Activated CD8-positive, alpha-beta T cell treated with anti-CD3 and anti-CD28 coated beads for 36 hours (primary cell): Measurements from ENCODE around the gene MACROH2A1. TPM values are rescaled to one million over a fixed set of nuclear protein-coding genes. Genes with fewer than 3 reads are reported as not detected.

Experiments
- ATAC-seq: fragments of 200-7000 bp; cut with Tn5 transposase; one replicate; pipeline ENCODE4 v1.10.0; 2021; ENCODE audit warnings: mild to moderate bottlenecking, moderate library complexity
- CTCF ChIA-PET: fragments of 350-600 bp; sonication (Branson Sonifier 250); formaldehyde crosslinking; loops from one replicate; lab custom pipeline; 2021; ENCODE audit warnings: antibody characterized with exemption; lab: Charles Lee
- POLR2A ChIA-PET: fragments of 350-600 bp; sonication (Branson Sonifier 250); formaldehyde crosslinking; loops from one replicate; lab custom pipeline; 2021; ENCODE audit warnings: antibody characterized with exemption; lab: Charles Lee
- DNase-seq: peaks from one replicate; pipeline ENCODE4 v3.0.0-alpha.2; 2020
- H3K27ac Mint-ChIP-seq: one replicate; pipeline ENCODE4 v1.8.0; 2021; ENCODE audit warnings: mild to moderate bottlenecking, mixed read lengths
- H3K27me3 Mint-ChIP-seq: one replicate; pipeline ENCODE4 v1.8.0; 2021; ENCODE audit warnings: mixed read lengths
- H3K36me3 Mint-ChIP-seq: one replicate; pipeline ENCODE4 v1.8.0; 2021; ENCODE audit warnings: low read depth, mixed read lengths
- H3K4me1 Mint-ChIP-seq: one replicate; pipeline ENCODE4 v1.8.0; 2021; ENCODE audit warnings: low read depth, mixed read lengths
- H3K4me3 Mint-ChIP-seq: one replicate; pipeline ENCODE4 v1.8.0; 2021; ENCODE audit warnings: mild to moderate bottlenecking, moderate library complexity, mixed read lengths
- H3K9me3 Mint-ChIP-seq: one replicate; pipeline ENCODE4 v1.8.0; 2021; ENCODE audit warnings: mixed read lengths
- CTCF ChIP-seq: fragments of 200-600 bp; IDR thresholded peaks from one replicate; pipeline ENCODE4 v1.8.0; 2022; ENCODE audit warnings: antibody characterized with exemption, mild to moderate bottlenecking
- intact Hi-C: fragments of 100-400 bp; cut with micrococcal nuclease; formaldehyde crosslinking; loops from one replicate; pipeline ENCODE4 v1.10.0; 2022
- total RNA-seq, 2 experiments: library from RNA; stranded (reverse); gene quantifications; one replicate each; pipeline ENCODE4 v1.2.3, GENCODE V29; 2021

Gene MACROH2A1
- total RNA-seq, 2 experiments from 2014 or later, result 170 to 179 TPM

DNA sequence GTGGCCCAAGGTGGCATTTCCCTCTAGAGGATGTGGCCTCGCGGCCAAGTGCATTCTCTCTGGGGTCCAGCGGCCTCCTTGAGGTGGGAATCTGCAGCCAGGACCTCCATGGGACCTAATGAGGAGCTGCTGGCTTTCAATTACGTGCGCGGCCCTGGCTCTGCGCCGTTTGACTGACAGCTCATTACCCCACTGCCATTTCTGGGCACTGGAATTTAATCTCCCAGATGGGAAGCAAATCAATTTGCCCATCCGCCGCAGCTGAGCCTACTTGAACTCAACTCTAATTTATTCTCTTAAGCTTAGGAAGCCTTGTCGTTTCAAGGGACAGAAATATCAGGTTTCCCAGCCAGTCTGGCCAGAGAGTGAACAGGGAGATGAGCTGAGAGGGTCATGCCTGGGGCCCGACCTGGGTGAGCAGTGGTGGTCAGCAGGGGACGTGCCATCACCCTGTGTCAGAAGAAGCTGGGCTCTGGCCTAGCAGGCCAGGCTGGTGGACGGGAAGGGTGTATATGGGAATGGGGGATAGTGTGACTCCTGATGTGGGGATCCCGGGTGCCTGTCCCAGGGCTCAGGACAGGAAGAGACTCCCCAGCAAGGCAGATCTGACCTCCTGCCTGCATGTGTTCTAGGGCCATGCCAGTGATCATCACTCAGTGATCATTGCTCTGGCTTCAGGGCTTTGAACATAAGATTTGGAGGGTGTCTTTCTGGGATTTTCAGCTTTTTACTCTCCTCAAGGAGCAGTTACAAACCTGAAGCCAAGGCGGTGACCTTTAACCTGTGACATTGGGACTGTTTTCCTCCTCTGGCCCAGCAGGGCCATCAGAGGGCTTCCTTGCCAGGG, 69.7 kb downstream of the MACROH2A1 start:
- Mint-ChIP-seq H3K27me3 (no peaks in the 10 kb centered on the region), H3K9me3 (no peaks in the 10 kb centered on the region), H3K36me3 (peaks cover 10% of the 10 kb centered on the region), H3K4me1 (peaks cover 8% of the 10 kb centered on the region), H3K4me3 (no peak overlapping the region), H3K27ac (no peak overlapping the region)
- no peak for ATAC-seq
- no peak for TF ChIP-seq CTCF
- DNase-seq, result no peak
- intact Hi-C loops, result no loop called here
- CTCF ChIA-PET, result no interaction called here
- POLR2A ChIA-PET, result no interaction called here

- Mint-ChIP-seq H3K4me1 (peaks cover 8% of the 10 kb centered on the region), H3K9me3 (no peaks in the 10 kb centered on the region), H3K4me3 (no peak overlapping the region), H3K27ac (no peak overlapping the region), H3K36me3 (peaks cover 8% of the 10 kb centered on the region), H3K27me3 (no peaks in the 10 kb centered on the region)
- CTCF ChIA-PET, result no interaction called here
- POLR2A ChIA-PET, result interaction anchor here (1.3 kb wide), 1 partner anchor 8 kb away, joined by 3 read pairs; no protein-coding TSS in a partner anchor
- no peak for DNase-seq
- no peak for TF ChIP-seq CTCF
- intact Hi-C loops, result no loop called here
- ATAC-seq, result no peak
Observed at GRCh38 chr5:135328128-135328687, 70.8 kb downstream of the MACROH2A1 start.

GRCh38 chr5:135327429-135328127, 71.5 kb downstream of the MACROH2A1 start:
- H3K27me3 Mint-ChIP-seq, result no peaks in the 10 kb centered on the region
- no peak for DNase-seq
- H3K9me3 Mint-ChIP-seq, result no peaks in the 10 kb centered on the region
- CTCF ChIA-PET, result no interaction called here
- ATAC-seq, result no peak
- POLR2A ChIA-PET, result interaction anchor here (0.5 to 1.3 kb wide), 2 partner anchors 9 to 150 kb away, joined by 3 read pairs; no protein-coding TSS in a partner anchor
- peaks cover 8% of the 10 kb centered on the region for H3K4me1 Mint-ChIP-seq
- peaks cover 6% of the 10 kb centered on the region for H3K36me3 Mint-ChIP-seq
- no peak for TF ChIP-seq CTCF
- H3K4me3 Mint-ChIP-seq, result no peak overlapping the region
- intact Hi-C loops, result no loop called here
- H3K27ac Mint-ChIP-seq, result no peak overlapping the region

- Mint-ChIP-seq H3K4me3 (no peak overlapping the region), H3K27me3 (no peaks in the 10 kb centered on the region), H3K9me3 (no peaks in the 10 kb centered on the region), H3K36me3 (peaks cover 3% of the 10 kb centered on the region), H3K27ac (no peak overlapping the region), H3K4me1 (peaks cover 8% of the 10 kb centered on the region)
- ChIA-PET CTCF (no interaction called here), POLR2A (interaction anchor here (1.3 kb wide), 1 partner anchor 10 kb away, joined by 3 read pairs; no protein-coding TSS in a partner anchor)
- no peak for ATAC-seq
- TF ChIP-seq CTCF, result no peak
- intact Hi-C loops, result no loop called here
- no peak for DNase-seq
Observed at GRCh38 chr5:135326296-135327254, 72.5 kb downstream of the MACROH2A1 start.
